HepG2 (cell line): ENCODE measurements around the gene VPS13C. TPM values are rescaled to one million over a fixed set of nuclear protein-coding genes. Genes with fewer than 3 reads are reported as not detected.

Experiments used
- ATAC-seq: fragments of 200-7000 bp; cut with Tn5 transposase; 3 replicates; pipeline ENCODE4 v1.9.1; 2020; ENCODE audit warnings: mild to moderate bottlenecking, moderate library complexity
- BruUV-seq: library from RNA; stranded (reverse); fragments of 400-500 nt; replicated peaks from 2 replicates; lab custom pipeline; 2021; lab: Mats Ljungman, UMichigan
- CTCF ChIA-PET: fragments of 300-600 bp; formaldehyde crosslinking; extraction: SDS; loops from one replicate; lab custom pipeline; 2021; ENCODE audit warnings: low total read pairs, inconsistent platforms, low intra/inter-chr PET ratio; lab: Yijun Ruan, JAX
- POLR2A ChIA-PET: fragments of 350-600 bp; sonication (Branson Sonifier 250); formaldehyde crosslinking; loops from one replicate; lab custom pipeline; 2020; ENCODE audit warnings: antibody characterized with exemption, inconsistent platforms; lab: Yijun Ruan, JAX
- DNase-seq: peaks from one replicate; pipeline ENCODE4 v3.0.0-alpha.2; 2015; ENCODE audit warnings: low spot score
- FAIRE-seq: peaks from 3 replicates; lab custom pipeline; 2011; peaks lifted over from hg19 to GRCh38; lab: Jason Lieb, UNC
- H2AFZ ChIP-seq: one replicate; pipeline ENCODE4 v1.6.1; 2011; ENCODE audit warnings: low read length, inconsistent platforms
- H3K27ac ChIP-seq: fragments of 300-600 bp; 3 replicates; pipeline ENCODE4 v1.8.0; 2011; ENCODE audit warnings: mixed run types, mild to moderate bottlenecking, mixed read lengths, low read length, inconsistent platforms; ENCODE audit not compliant: insufficient read depth; ENCODE audit errors: extremely low read length
- H3K27me3 ChIP-seq, 2 experiments: fragments of 200-600 bp in 1 of 2; 2 replicates in 1 of 2; 3 replicates in 1 of 2; pipeline versions ENCODE4 v1.6.0 to v1.8.0; 2011; ENCODE audit warnings: low read length in 2 of 2, mild to moderate bottlenecking in 2 of 2, moderate library complexity in 2 of 2, inconsistent platforms in 1 of 2; ENCODE audit not compliant: insufficient read depth in 2 of 2, control insufficient read depth in 1 of 2
- H3K36me3 ChIP-seq, 2 experiments: fragments of 200-600 bp in 1 of 2; replicated peaks in 1 of 2; 2 replicates in 1 of 2; 3 replicates in 1 of 2; pipeline versions ENCODE4 v1.5.1 to v1.8.0; 2011; ENCODE audit warnings: low read length in 2 of 2, inconsistent platforms in 1 of 2; ENCODE audit not compliant: insufficient read depth in 2 of 2, control insufficient read depth in 1 of 2
- H3K4me1 ChIP-seq: 2 replicates; pipeline ENCODE4 v1.5.1; 2012; ENCODE audit warnings: low read length, inconsistent platforms; ENCODE audit not compliant: insufficient read depth
- H3K4me2 ChIP-seq: 2 replicates; pipeline ENCODE4 v1.6.0; 2011; ENCODE audit warnings: low read depth, low read length, inconsistent platforms
- H3K4me3 ChIP-seq, 3 experiments: fragments of 200-600 bp in 1 of 3; sonication (generic), shearing (Covaris generic) in 1 of 3; replicated peaks in 1 of 3; 2 replicates each; pipeline ENCODE4 v1.5.1; 2011 to 2016; ENCODE audit warnings: low read length in 3 of 3, inconsistent platforms in 2 of 3, low read depth in 2 of 3, mild to moderate bottlenecking in 2 of 3, control low read depth in 1 of 3, mixed read lengths in 1 of 3; ENCODE audit not compliant: insufficient read depth in 1 of 3
- H3K79me2 ChIP-seq: one replicate; pipeline ENCODE4 v1.6.1; 2011; ENCODE audit warnings: low read length, inconsistent platforms; ENCODE audit not compliant: insufficient read depth
- H3K9ac ChIP-seq: 2 replicates; pipeline ENCODE4 v1.6.0; 2011; ENCODE audit warnings: mild to moderate bottlenecking, low read depth, low read length, inconsistent platforms; ENCODE audit not compliant: insufficient read depth
- H3K9me3 ChIP-seq: 2 replicates; pipeline ENCODE4 v1.5.1; 2012; ENCODE audit warnings: mild to moderate bottlenecking, low read length
- H4K20me1 ChIP-seq: 2 replicates; pipeline ENCODE4 v1.6.0; 2011; ENCODE audit warnings: inconsistent platforms, mild to moderate bottlenecking, low read length, moderate library complexity; ENCODE audit not compliant: insufficient read depth
- ATF7 ChIP-seq, 2 experiments: fragments of 450-650 bp in 1 of 2; sonication (generic) in 1 of 2; formaldehyde crosslinking in 1 of 2; IDR thresholded peaks; 2 replicates each; pipeline versions ENCODE4 v1.4.0 to v1.6.1; 2016 to 2020; ENCODE audit warnings: antibody characterized with exemption in 1 of 2, mild to moderate bottlenecking in 1 of 2, missing genetic modification reagents in 1 of 2
- CHD4 ChIP-seq: fragments of 200-600 bp; sonication (generic); IDR thresholded peaks from 2 replicates; pipeline ENCODE4 v1.7.0; 2017; ENCODE audit warnings: mild to moderate bottlenecking, low read length, borderline replicate concordance
- HNRNPK ChIP-seq: fragments of 200-400 bp; formaldehyde crosslinking; IDR thresholded peaks from 2 replicates; pipeline ENCODE4 v1.6.1; 2018; ENCODE audit warnings: low read length, low read depth, moderate library complexity, mild to moderate bottlenecking; ENCODE audit not compliant: poor library complexity, severe bottlenecking
- MAFF ChIP-seq: IDR thresholded peaks from 2 replicates; pipeline ENCODE4 v1.6.1; 2011; ENCODE audit warnings: low read depth, low read length, improper control_type of control experiment
- SPEN ChIP-seq: sonication (generic); formaldehyde crosslinking; IDR thresholded peaks from 2 replicates; pipeline ENCODE4 v1.5.1; 2020; ENCODE audit warnings: low read depth, mild to moderate bottlenecking, missing genetic modification reagents
- TGIF2 ChIP-seq: IDR thresholded peaks from 2 replicates; pipeline ENCODE4 v1.6.1; 2016; ENCODE audit warnings: control low read depth, missing compliant biosample characterization
- ZNF10 ChIP-seq: sonication (generic); formaldehyde crosslinking; IDR thresholded peaks from 2 replicates; pipeline ENCODE4 v1.4.0; 2020; ENCODE audit warnings: mild to moderate bottlenecking, low read depth, missing genetic modification reagents, borderline replicate concordance
- ZNF44 ChIP-seq: sonication (generic); formaldehyde crosslinking; IDR thresholded peaks from 2 replicates; pipeline ENCODE4 v1.5.1; 2020; ENCODE audit warnings: mild to moderate bottlenecking, missing genetic modification reagents
- ZNF484 ChIP-seq: sonication (generic); formaldehyde crosslinking; IDR thresholded peaks from 2 replicates; pipeline ENCODE4 v1.5.1; 2020; ENCODE audit warnings: mild to moderate bottlenecking, low read depth, missing genetic modification reagents, borderline replicate concordance
- ZNF619 ChIP-seq: sonication (generic); formaldehyde crosslinking; IDR thresholded peaks from 2 replicates; pipeline ENCODE4 v1.4.0; 2020; ENCODE audit warnings: mild to moderate bottlenecking, missing genetic modification reagents
- ZNF792 ChIP-seq: IDR thresholded peaks from 2 replicates; pipeline ENCODE4 v1.6.1; 2016
- WGBS: methylation state at CpG from one replicate; pipeline ENCODE4 v1.1.6; 2017; ENCODE audit warnings: low lambda C conversion rate; 5-methylcytosine and 5-hydroxymethylcytosine counted together
- in situ Hi-C: cut with HindIII; loops from 2 replicates; pipeline ENCODE4 v1.10.0; 2017; ENCODE audit warnings: low pct_unique_long_range_greater_than_20kb; ENCODE audit not compliant: extremely low pct_ligation_motif_present
- intact Hi-C: fragments of 100-400 bp; cut with micrococcal nuclease; formaldehyde crosslinking; loops from one replicate; pipeline ENCODE4 v1.10.0; 2022; ENCODE audit not compliant: unreplicated experiment
- polyA plus RNA-seq, 8 experiments: library from polyadenylated mRNA; depleted of rRNA in 3 of 8; stranded (reverse) in 7 of 8; unstranded in 1 of 8; fragments of >200 nt; fragmentation: Illumina TruSeq in 4 of 8; extraction: Trizol in 4 of 8; gene quantifications; 2 replicates each; pipeline versions ENCODE4 v1.2.1 to v1.2.3, GENCODE V29; 2011 to 2016; ENCODE audit warnings: low read depth in 4 of 8, missing spikeins in 1 of 8, mixed read lengths in 1 of 8; ENCODE audit not compliant: insufficient read depth in 1 of 8
- total RNA-seq, 5 experiments: library from RNA; depleted of rRNA; stranded (reverse); fragments of >200 nt; fragmentation: Illumina TruSeq; extraction: Trizol; gene quantifications; 2 replicates each; pipeline ENCODE4 v1.2.3, GENCODE V29; 2016; ENCODE audit warnings: low read depth in 1 of 5
- TF ChIP-seq, protein P1 (sequence below): sonication (generic); formaldehyde crosslinking; IDR thresholded peaks from 2 replicates; pipeline ENCODE4 v1.4.0; 2020; ENCODE audit warnings: missing genetic modification reagents
- TF ChIP-seq, protein P2 (sequence below): sonication (generic); formaldehyde crosslinking; IDR thresholded peaks from 2 replicates; pipeline ENCODE4 v1.5.0; 2020; ENCODE audit warnings: mild to moderate bottlenecking, missing genetic modification reagents, borderline replicate concordance
- TF ChIP-seq, protein P3 (sequence below): sonication (generic); formaldehyde crosslinking; IDR thresholded peaks from 2 replicates; pipeline ENCODE4 v1.5.1; 2020; ENCODE audit warnings: missing genetic modification reagents, mild to moderate bottlenecking, borderline replicate concordance
- TF ChIP-seq, protein P4 (sequence below): IDR thresholded peaks from 2 replicates; pipeline ENCODE4 v1.6.1; 2016; ENCODE audit warnings: missing compliant biosample characterization, missing genetic modification reagents, borderline replicate concordance

The VPS13C gene
- total and polyA plus RNA-seq, 2 of the 13 experiments (the other 11 are each of a cell fraction or from before 2014, with no cell fraction given), result 10.9 to 26.8 TPM

DNA sequence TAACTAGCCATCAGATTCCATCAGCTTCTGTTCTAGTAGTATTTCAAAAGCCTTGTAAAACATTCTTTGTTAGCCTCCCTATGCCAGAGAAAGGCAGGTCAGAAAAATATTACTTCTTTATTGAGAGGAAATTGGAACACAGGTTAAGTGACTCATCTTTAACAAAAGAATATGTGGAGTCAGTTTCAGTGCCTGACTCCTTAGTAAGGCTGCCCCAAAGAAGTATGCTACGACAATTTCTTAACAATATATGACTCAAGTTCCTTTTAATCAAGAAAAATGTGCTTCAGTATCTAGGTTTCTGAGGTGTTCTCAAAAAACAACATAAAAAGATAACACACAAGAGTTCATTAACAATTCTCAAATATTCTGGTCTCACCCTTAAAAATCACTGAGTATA, 139.2 kb downstream of the VPS13C start (continued):
- TF ChIP-seq, protein P1, sequence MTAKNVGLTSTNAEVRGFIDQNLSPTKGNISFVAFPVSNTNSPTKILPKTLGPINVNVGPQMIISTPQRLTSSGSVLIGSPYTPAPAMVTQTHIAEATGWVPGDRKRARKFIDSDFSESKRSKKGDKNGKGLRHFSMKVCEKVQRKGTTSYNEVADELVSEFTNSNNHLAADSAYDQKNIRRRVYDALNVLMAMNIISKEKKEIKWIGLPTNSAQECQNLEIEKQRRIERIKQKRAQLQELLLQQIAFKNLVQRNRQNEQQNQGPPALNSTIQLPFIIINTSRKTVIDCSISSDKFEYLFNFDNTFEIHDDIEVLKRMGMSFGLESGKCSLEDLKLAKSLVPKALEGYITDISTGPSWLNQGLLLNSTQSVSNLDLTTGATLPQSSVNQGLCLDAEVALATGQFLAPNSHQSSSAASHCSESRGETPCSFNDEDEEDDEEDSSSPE (CRISPR knock-in tag), result no peak
- no peak for TF ChIP-seq ZNF44 (CRISPR knock-in tag)
- TF ChIP-seq ZNF619 (CRISPR knock-in tag), result no peak
- TF ChIP-seq CHD4, result no peak
- TF ChIP-seq ATF7 (IDR thresholded peaks at IDR 0.05), result no peak
- no peak for TF ChIP-seq ATF7 (CRISPR knock-in tag; IDR thresholded peaks at IDR 0.05)

DNA sequence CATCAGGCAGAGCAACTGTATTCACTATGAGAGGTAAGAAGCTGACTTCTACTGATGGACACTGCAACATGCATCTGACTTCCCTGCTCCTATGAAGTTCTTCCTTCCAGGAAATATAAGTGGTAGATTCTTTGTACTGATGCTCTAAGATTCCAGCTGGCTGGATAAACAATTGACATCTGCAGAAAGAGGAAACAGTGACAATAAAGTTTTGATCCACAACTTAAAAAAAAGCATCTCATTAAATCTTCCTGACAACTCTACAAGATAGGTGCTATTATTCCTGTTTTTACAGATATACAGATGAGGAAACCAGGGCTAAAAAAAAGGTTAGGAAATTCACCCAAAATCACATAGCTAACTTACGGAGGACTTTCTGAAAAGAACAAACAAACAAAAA, 142.8 kb downstream of the VPS13C start:
- Histone ChIP-seq H3K9ac (no peak overlapping the region), H3K4me2 (no peak overlapping the region), H4K20me1 (no peaks in the 10 kb centered on the region), H3K27me3 (no peaks in the 10 kb centered on the region), H3K36me3 (peaks cover 10 to 42% of the 10 kb centered on the region in 2 experiments), H3K79me2 (no peaks in the 10 kb centered on the region), H3K27ac (no peak overlapping the region), H2AFZ (no peak overlapping the region), H3K4me1 (no peaks in the 10 kb centered on the region), H3K9me3 (no peaks in the 10 kb centered on the region), H3K4me3 (no peak overlapping the region)
- ATAC-seq (no peak), DNase-seq (no peak), FAIRE-seq (no peak)
- 98% methylated on average over 1 of the region's 1 CpG for WGBS
- ChIA-PET POLR2A (no interaction called here), CTCF (no interaction called here)
- in situ Hi-C loops, result no loop called here
- intact Hi-C loops, result no loop called here
- BruUV-seq, result no TSS peak
- TF ChIP-seq, protein P2, sequence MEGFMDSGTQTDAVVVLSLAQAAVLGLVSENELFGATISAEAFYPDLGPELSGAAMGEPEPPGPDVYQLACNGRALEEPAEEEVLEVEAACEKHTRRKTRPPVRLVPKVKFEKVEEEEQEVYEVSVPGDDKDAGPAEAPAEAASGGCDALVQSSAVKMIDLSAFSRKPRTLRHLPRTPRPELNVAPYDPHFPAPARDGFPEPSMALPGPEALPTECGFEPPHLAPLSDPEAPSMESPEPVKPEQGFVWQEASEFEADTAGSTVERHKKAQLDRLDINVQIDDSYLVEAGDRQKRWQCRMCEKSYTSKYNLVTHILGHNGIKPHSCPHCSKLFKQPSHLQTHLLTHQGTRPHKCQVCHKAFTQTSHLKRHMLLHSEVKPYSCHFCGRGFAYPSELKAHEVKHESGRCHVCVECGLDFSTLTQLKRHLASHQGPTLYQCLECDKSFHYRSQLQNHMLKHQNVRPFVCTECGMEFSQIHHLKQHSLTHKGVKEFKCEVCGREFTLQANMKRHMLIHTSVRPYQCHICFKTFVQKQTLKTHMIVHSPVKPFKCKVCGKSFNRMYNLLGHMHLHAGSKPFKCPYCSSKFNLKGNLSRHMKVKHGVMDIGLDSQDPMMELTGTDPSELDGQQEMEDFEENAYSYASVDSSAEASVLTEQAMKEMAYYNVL (CRISPR knock-in tag), result no peak
- TF ChIP-seq, protein P3, sequence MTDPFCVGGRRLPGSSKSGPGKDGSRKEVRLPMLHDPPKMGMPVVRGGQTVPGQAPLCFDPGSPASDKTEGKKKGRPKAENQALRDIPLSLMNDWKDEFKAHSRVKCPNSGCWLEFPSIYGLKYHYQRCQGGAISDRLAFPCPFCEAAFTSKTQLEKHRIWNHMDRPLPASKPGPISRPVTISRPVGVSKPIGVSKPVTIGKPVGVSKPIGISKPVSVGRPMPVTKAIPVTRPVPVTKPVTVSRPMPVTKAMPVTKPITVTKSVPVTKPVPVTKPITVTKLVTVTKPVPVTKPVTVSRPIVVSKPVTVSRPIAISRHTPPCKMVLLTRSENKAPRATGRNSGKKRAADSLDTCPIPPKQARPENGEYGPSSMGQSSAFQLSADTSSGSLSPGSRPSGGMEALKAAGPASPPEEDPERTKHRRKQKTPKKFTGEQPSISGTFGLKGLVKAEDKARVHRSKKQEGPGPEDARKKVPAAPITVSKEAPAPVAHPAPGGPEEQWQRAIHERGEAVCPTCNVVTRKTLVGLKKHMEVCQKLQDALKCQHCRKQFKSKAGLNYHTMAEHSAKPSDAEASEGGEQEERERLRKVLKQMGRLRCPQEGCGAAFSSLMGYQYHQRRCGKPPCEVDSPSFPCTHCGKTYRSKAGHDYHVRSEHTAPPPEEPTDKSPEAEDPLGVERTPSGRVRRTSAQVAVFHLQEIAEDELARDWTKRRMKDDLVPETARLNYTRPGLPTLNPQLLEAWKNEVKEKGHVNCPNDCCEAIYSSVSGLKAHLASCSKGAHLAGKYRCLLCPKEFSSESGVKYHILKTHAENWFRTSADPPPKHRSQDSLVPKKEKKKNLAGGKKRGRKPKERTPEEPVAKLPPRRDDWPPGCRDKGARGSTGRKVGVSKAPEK, result no peak
- TF ChIP-seq, protein P4, sequence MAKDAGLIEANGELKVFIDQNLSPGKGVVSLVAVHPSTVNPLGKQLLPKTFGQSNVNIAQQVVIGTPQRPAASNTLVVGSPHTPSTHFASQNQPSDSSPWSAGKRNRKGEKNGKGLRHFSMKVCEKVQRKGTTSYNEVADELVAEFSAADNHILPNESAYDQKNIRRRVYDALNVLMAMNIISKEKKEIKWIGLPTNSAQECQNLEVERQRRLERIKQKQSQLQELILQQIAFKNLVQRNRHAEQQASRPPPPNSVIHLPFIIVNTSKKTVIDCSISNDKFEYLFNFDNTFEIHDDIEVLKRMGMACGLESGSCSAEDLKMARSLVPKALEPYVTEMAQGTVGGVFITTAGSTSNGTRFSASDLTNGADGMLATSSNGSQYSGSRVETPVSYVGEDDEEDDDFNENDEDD (CRISPR knock-in tag), result no peak
- TF ChIP-seq ZNF792 (CRISPR knock-in tag) (no peak), MAFF (no peak), HNRNPK (no peak), ZNF10 (CRISPR knock-in tag) (no peak), TGIF2 (CRISPR knock-in tag) (no peak), ZNF484 (CRISPR knock-in tag) (no peak), SPEN (CRISPR knock-in tag) (no peak)
